ENCODE results near the gene CCDC87.

CCDC87 gene

DNA sequence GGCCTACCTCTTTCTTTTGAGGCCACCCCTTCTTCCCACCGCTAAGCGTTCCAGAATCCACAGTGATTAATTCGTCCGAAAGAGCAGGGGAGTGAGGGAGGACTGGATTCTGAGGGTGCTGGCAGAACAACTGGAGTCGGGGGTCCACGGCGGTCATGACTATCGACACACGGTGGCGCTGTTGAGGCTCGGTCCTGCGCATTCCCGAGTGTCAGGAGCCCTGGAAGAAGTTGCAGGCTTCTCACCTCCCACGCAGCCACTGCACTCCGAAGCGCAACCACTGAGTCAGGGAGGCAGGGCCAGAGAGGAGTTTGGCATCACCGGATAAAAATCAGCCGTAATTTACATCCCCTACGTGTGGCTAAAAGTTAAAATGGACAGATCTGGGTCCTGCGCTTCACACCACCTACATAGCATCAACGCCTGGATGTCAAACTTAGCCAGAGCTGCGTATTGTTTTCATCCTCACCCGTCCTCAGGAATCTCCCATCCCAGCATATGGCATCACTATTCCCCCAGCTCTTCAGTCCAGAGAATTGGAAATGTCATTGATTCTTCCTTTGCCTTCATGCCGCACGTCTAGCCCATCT, 13.8 kb downstream of the CCDC87 start:
- TF ChIP-seq, protein P1, sequence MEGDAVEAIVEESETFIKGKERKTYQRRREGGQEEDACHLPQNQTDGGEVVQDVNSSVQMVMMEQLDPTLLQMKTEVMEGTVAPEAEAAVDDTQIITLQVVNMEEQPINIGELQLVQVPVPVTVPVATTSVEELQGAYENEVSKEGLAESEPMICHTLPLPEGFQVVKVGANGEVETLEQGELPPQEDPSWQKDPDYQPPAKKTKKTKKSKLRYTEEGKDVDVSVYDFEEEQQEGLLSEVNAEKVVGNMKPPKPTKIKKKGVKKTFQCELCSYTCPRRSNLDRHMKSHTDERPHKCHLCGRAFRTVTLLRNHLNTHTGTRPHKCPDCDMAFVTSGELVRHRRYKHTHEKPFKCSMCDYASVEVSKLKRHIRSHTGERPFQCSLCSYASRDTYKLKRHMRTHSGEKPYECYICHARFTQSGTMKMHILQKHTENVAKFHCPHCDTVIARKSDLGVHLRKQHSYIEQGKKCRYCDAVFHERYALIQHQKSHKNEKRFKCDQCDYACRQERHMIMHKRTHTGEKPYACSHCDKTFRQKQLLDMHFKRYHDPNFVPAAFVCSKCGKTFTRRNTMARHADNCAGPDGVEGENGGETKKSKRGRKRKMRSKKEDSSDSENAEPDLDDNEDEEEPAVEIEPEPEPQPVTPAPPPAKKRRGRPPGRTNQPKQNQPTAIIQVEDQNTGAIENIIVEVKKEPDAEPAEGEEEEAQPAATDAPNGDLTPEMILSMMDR (IDR thresholded peaks at IDR 0.05; ENCODE audit: unreplicated experiment in 3 of 3): peak; percentile 73 to 77 (median 75)
- H3K4me3 Mint-ChIP-seq: no peak overlapping the region
- no peak overlapping the region for H3K27ac Mint-ChIP-seq
- peaks cover 3% of the 10 kb centered on the region for H3K9me3 Mint-ChIP-seq
- peaks cover 23% of the 10 kb centered on the region for H3K4me1 Mint-ChIP-seq
- H3K36me3 Mint-ChIP-seq (ENCODE audit: low read depth): no peaks in the 10 kb centered on the region
- no peaks in the 10 kb centered on the region for H3K27me3 Mint-ChIP-seq (ENCODE audit: low read depth)

DNA sequence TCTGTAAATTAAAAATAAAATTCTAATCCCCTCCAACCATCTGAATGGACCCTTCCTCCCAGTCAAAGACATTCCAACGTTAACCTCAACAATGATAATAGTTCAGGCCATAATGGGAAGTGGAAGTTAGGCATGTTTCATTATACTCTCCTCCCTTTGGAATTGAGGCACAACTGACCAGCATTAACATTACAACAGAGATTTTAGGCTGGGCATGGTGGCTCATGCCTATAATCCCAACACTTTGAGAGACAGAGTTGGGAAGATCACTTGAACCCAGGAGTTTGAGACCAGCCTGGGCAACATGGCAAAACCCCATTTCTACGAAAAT, 22.0 kb downstream of the CCDC87 start:
- H3K27me3 Mint-ChIP-seq (ENCODE audit: low read depth): peaks cover 5% of the 10 kb centered on the region
- TF ChIP-seq, protein P1 (IDR thresholded peaks at IDR 0.05; ENCODE audit: unreplicated experiment in 3 of 3): no peak
- H3K9me3 Mint-ChIP-seq: peaks cover 5% of the 10 kb centered on the region
- peak overlapping the region in 2 of 3 experiments; percentile 79 to 91 for H3K27ac Mint-ChIP-seq
- no peaks in the 10 kb centered on the region for H3K36me3 Mint-ChIP-seq (ENCODE audit: low read depth)
- peaks cover 13% of the 10 kb centered on the region for H3K4me1 Mint-ChIP-seq
- H3K4me3 Mint-ChIP-seq: no peak overlapping the region

DNA sequence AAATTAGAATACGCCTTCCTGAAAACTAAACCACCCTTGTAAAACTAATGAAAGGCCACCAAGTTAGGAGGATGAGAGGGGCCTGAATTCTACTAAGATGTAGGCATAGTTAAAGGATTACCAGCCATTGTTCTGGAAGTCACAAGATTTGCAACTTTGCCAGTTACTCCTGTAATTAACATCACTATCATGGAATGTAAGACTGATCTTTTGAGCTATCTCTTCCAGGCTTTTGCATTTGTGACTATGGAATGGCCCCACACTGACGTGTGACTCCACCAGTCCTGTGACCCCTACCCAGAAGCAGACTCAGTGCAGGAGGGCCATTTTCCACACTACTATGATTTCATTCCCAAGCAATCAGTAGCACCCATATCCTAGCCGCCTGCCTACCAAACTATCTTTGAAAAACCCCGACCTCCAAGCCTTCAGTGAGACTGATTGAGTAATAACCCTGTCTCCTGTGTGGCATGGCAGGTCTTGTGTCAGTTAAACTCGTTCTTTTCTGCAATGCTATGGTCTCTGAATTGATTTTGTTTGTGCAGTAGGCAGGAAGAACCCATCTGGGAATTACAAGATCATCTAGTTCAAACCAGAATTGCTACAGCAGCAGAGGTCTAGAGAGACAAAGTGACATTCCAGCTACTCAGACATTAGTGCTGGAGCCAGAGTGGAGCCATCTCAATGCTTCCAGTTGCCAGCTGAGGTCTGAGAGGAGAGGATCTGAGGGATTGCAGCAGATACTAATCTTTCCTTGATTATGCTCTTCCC, 22.6 kb downstream of the CCDC87 start:
- Mint-ChIP-seq H3K27me3 (ENCODE audit: low read depth) (peaks cover 5% of the 10 kb centered on the region), H3K27ac (peak overlapping the region; percentile 47 to 91 (median 79)), H3K4me3 (no peak overlapping the region), H3K9me3 (peaks cover 5% of the 10 kb centered on the region), H3K4me1 (peaks cover 13% of the 10 kb centered on the region), H3K36me3 (ENCODE audit: low read depth) (no peaks in the 10 kb centered on the region)
- TF ChIP-seq, protein P1 (IDR thresholded peaks at IDR 0.05; ENCODE audit: unreplicated experiment in 3 of 3): no peak

DNA sequence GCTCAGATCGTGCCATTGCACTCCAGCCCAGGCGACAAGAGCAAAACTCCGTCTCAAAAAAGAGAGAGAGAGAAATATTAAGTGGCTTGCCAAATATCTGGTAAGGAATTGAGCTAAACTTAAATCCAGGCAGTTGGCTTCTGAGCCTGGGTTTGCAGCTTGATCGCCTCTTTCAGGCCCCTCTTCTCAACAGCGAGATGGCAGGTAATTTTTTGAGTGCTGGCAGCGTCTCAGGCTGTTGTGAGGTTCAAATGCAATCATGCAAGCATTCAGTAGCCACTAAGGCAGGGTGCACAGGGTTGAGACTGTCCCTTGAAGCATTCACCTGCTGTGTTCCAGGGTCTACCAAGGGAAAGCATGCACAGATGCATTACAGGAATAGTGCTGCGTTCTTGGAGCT, 23.8 kb downstream of the CCDC87 start:
- Mint-ChIP-seq H3K27ac (no peak overlapping the region), H3K36me3 (ENCODE audit: low read depth) (no peaks in the 10 kb centered on the region), H3K4me3 (no peak overlapping the region), H3K4me1 (peaks cover 13% of the 10 kb centered on the region), H3K9me3 (peaks cover 3% of the 10 kb centered on the region), H3K27me3 (ENCODE audit: low read depth) (peaks cover 5% of the 10 kb centered on the region)
- TF ChIP-seq, protein P1 (IDR thresholded peaks at IDR 0.05; ENCODE audit: unreplicated experiment in 3 of 3): no peak

DNA sequence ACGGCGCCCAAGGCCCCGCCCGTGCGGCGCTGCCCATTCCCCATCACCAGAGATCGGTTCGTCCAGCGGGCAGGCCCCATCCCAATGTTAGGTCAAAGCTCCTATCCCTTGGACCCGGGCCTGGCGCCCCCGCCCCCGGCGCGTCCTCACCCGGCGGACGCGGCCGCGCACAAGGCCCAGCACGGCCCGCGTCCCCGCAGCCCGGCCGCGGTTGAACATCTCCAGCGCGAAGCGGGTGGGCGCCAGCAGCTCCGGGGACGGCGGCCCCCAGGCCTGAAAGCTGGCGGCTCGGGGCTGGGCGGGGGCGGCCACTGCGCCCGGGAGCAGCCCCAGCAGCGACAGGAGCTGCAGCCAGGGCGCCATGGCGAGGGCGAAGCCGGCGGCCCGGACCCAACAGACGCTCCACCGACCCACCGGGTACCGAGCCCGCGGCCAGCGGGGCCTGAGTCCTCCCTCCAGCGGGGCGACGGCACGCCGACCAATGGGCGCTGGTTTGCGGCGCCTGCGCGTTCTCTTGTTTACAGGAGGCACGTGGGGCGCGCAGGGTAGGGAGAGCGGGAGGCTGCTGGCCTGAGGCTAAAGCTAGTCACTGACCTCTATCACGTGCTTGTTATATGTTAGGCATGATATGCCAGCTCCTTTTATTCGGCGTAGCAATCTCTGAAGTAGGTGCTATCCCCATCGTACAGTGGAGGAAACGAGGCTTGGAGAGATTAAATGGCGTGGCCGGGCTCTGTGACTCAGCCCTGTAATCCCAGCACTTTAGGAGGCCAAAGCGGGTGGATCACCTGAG, 24.5 kb downstream of the CCDC87 start, which contains the start of gene CTSF:
CTSF (minus strand) TSS at position 483 of the 793 bp plus-strand sequence; CDS start at position 363, 120 bp downstream.
- Mint-ChIP-seq H3K36me3 (ENCODE audit: low read depth) (no peaks in the 10 kb centered on the region), H3K4me3 (no peak within 1 kb of the TSS)

More for the DNA sequence above, 24.5 kb downstream of the CCDC87 start, which contains the start of gene CTSF:
- no peaks in the 10 kb centered on the region for H3K9me3 Mint-ChIP-seq
- TF ChIP-seq, protein P1 (IDR thresholded peaks at IDR 0.05; ENCODE audit: unreplicated experiment in 3 of 3): no peak
- peaks cover 5% of the 10 kb centered on the region for H3K27me3 Mint-ChIP-seq (ENCODE audit: low read depth)
- H3K27ac Mint-ChIP-seq: no peak within 1 kb of the TSS
- peaks cover 13% of the 10 kb centered on the region for H3K4me1 Mint-ChIP-seq

All from nephron (organoid).